GM23338 (cell line): Measurements from ENCODE around the gene CCL24. TPM values are rescaled to one million over a fixed set of nuclear protein-coding genes. Genes with fewer than 3 reads are reported as not detected.

Experiments used
- ATAC-seq: fragments of 200-7000 bp; cut with Tn5 transposase; 3 replicates; pipeline ENCODE4 v1.9.1; 2020
- DNase-seq: peaks from one replicate; pipeline ENCODE4 v3.0.0-alpha.2; 2015; ENCODE audit warnings: low spot score
- H2AFZ ChIP-seq: fragments of 200-600 bp; sonication (generic); 2 replicates; pipeline ENCODE4 v1.8.0; 2016; ENCODE audit warnings: antibody characterized with exemption, mild to moderate bottlenecking, moderate library complexity
- H3F3A ChIP-seq: fragments of 200-600 bp; sonication (generic); replicated peaks from 2 replicates; pipeline ENCODE4 v1.8.0; 2017; ENCODE audit warnings: antibody characterized with exemption, mixed run types, low read depth
- H3K27ac ChIP-seq: fragments of 200-600 bp; sonication (generic); 2 replicates; pipeline ENCODE4 v1.6.1; 2016; ENCODE audit warnings: low read depth
- H3K27me3 ChIP-seq: fragments of 200-600 bp; sonication (generic); 2 replicates; pipeline ENCODE4 v1.8.0; 2016; ENCODE audit warnings: mild to moderate bottlenecking, mixed run types, moderate library complexity; ENCODE audit not compliant: insufficient read depth
- H3K36me3 ChIP-seq: fragments of 200-600 bp; sonication (generic); 2 replicates; pipeline ENCODE4 v1.8.0; 2016; ENCODE audit warnings: mild to moderate bottlenecking; ENCODE audit not compliant: insufficient read depth
- H3K4me1 ChIP-seq: fragments of 200-600 bp; sonication (generic); 2 replicates; pipeline ENCODE4 v1.8.0; 2016; ENCODE audit warnings: mild to moderate bottlenecking, moderate library complexity; ENCODE audit not compliant: insufficient read depth
- H3K4me2 ChIP-seq: fragments of 200-600 bp; sonication (generic); 2 replicates; pipeline ENCODE4 v1.7.1; 2017; ENCODE audit warnings: mixed run types
- H3K4me3 ChIP-seq: fragments of 200-600 bp; sonication (generic); 2 replicates; pipeline ENCODE4 v1.6.1; 2016; ENCODE audit warnings: mixed run types
- H3K79me2 ChIP-seq: fragments of 200-600 bp; sonication (generic); replicated peaks from 2 replicates; pipeline ENCODE4 v1.8.0; 2017; ENCODE audit warnings: mild to moderate bottlenecking; ENCODE audit not compliant: insufficient read depth
- H3K9me2 ChIP-seq: fragments of 200-600 bp; sonication (generic); 2 replicates; pipeline ENCODE4 v1.8.0; 2017; ENCODE audit not compliant: insufficient read depth
- H4K20me1 ChIP-seq: fragments of 200-600 bp; sonication (generic); replicated peaks from 2 replicates; pipeline ENCODE4 v1.8.0; 2017; ENCODE audit warnings: mild to moderate bottlenecking; ENCODE audit not compliant: insufficient read depth
- H3K27ac Mint-ChIP-seq: 2 replicates; pipeline ENCODE4 v1.8.0; 2020; ENCODE audit warnings: inconsistent platforms, mild to moderate bottlenecking, moderate library complexity, mixed read lengths
- H3K27me3 Mint-ChIP-seq: 3 replicates; pipeline ENCODE4 v1.8.0; 2022; ENCODE audit warnings: low read depth, mild to moderate bottlenecking, moderate library complexity, mixed read lengths, inconsistent platforms; ENCODE audit not compliant: insufficient read depth, poor library complexity
- H3K36me3 Mint-ChIP-seq: 3 replicates; pipeline ENCODE4 v1.8.0; 2021; ENCODE audit warnings: low read depth, mild to moderate bottlenecking, inconsistent platforms, moderate library complexity, mixed read lengths
- H3K4me1 Mint-ChIP-seq: 3 replicates; pipeline ENCODE4 v1.8.0; 2020; ENCODE audit warnings: mild to moderate bottlenecking, inconsistent platforms, mixed read lengths
- H3K4me3 Mint-ChIP-seq: 3 replicates; pipeline ENCODE4 v1.8.0; 2021; ENCODE audit warnings: moderate library complexity, mild to moderate bottlenecking, inconsistent platforms, mixed read lengths
- H3K9me3 Mint-ChIP-seq: 3 replicates; pipeline ENCODE4 v1.8.0; 2020; ENCODE audit warnings: moderate library complexity, mild to moderate bottlenecking, inconsistent platforms, mixed read lengths
- EZH2 ChIP-seq: fragments of 200-600 bp; sonication (generic); IDR thresholded peaks from one replicate; pipeline ENCODE4 v1.8.0; 2017; ENCODE audit warnings: antibody characterized with exemption, mild to moderate bottlenecking, low read depth; ENCODE audit not compliant: unreplicated experiment
- EZH2phosphoT487 ChIP-seq: fragments of 200-600 bp; sonication (generic); IDR thresholded peaks from one replicate; pipeline ENCODE4 v1.8.1; 2018; ENCODE audit warnings: antibody characterized with exemption; ENCODE audit not compliant: unreplicated experiment
- JUNB ChIP-seq: IDR thresholded peaks from one replicate; pipeline ENCODE4 v1.6.1; 2016; ENCODE audit warnings: antibody characterized with exemption; ENCODE audit not compliant: unreplicated experiment
- NANOG ChIP-seq: IDR thresholded peaks from 2 replicates; pipeline ENCODE4 v1.6.1; 2016; ENCODE audit warnings: antibody characterized with exemption, borderline replicate concordance
- STAT1 ChIP-seq: IDR thresholded peaks from one replicate; pipeline ENCODE4 v1.6.1; 2016; ENCODE audit warnings: antibody characterized with exemption; ENCODE audit not compliant: unreplicated experiment
- ZNF462 ChIP-seq: fragments of 250-450 bp; sonication (Bioruptor Pico); IDR thresholded peaks from 2 replicates; pipeline ENCODE4 v1.5.0; 2020; ENCODE audit warnings: mild to moderate bottlenecking, moderate library complexity
- polyA plus RNA-seq: library from polyadenylated mRNA; unstranded; fragments of >200 nt; fragmentation: Nextera tagmentation; extraction: Ambion mirVana; gene quantifications from 2 replicates; pipeline ENCODE4 v1.2.1, GENCODE V29; 2016
- total RNA-seq: library from RNA; depleted of rRNA; stranded (reverse); fragments of >200 nt; shearing (Covaris generic); gene quantifications from 2 replicates; pipeline ENCODE4 v1.2.3, GENCODE V29; 2014
- TF ChIP-seq, protein P1 (sequence below): IDR thresholded peaks from 2 replicates; pipeline ENCODE4 v1.6.1; 2016; ENCODE audit warnings: antibody characterized with exemption

The CCL24 gene
- total and polyA plus RNA-seq, 2 experiments from 2014 or later = not detected

- peaks cover 3% of the 10 kb centered on the region for H3K4me1 Mint-ChIP-seq
- H3K9me3 Mint-ChIP-seq = no peaks in the 10 kb centered on the region; the same call in 2 of the 3 replicates
- Histone ChIP-seq H4K20me1 (no peaks in the 10 kb centered on the region), H3K27ac (no peak overlapping the region), H3K9me2 (no peaks in the 10 kb centered on the region), H3K4me3 (no peak overlapping the region), H3F3A (no peaks in the 10 kb centered on the region), H3K79me2 (no peaks in the 10 kb centered on the region), H3K27me3 (no peaks in the 10 kb centered on the region), H3K36me3 (no peaks in the 10 kb centered on the region), H2AFZ (no peak overlapping the region), H3K4me1 (no peaks in the 10 kb centered on the region), H3K4me2 (no peak overlapping the region)
- no peaks in the 10 kb centered on the region for H3K36me3 Mint-ChIP-seq
- no peak for DNase-seq
- H3K4me3 Mint-ChIP-seq = no peak overlapping the region
- TF ChIP-seq EZH2 (no peak), NANOG (no peak), EZH2phosphoT487 (no peak), JUNB (no peak), STAT1 (no peak), ZNF462 (CRISPR knock-in tag) (no peak)
- TF ChIP-seq, protein P1, sequence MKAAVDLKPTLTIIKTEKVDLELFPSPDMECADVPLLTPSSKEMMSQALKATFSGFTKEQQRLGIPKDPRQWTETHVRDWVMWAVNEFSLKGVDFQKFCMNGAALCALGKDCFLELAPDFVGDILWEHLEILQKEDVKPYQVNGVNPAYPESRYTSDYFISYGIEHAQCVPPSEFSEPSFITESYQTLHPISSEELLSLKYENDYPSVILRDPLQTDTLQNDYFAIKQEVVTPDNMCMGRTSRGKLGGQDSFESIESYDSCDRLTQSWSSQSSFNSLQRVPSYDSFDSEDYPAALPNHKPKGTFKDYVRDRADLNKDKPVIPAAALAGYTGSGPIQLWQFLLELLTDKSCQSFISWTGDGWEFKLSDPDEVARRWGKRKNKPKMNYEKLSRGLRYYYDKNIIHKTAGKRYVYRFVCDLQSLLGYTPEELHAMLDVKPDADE = no peak
- H3K27ac Mint-ChIP-seq = no peak overlapping the region
- peaks cover 5% of the 10 kb centered on the region for H3K27me3 Mint-ChIP-seq
- no peak for ATAC-seq
These were observed 42.4 kb downstream of the CCL24 start for GRCh38 chr7:75771224-75771623.
